Measurements from ENCODE around the gene KBTBD6.
"Not testable (repeated sequence)": the region's sequence is repeated elsewhere in the genome, so short reads cannot be mapped to it uniquely, and the experiment has no call there.

The KBTBD6 gene, protein sequence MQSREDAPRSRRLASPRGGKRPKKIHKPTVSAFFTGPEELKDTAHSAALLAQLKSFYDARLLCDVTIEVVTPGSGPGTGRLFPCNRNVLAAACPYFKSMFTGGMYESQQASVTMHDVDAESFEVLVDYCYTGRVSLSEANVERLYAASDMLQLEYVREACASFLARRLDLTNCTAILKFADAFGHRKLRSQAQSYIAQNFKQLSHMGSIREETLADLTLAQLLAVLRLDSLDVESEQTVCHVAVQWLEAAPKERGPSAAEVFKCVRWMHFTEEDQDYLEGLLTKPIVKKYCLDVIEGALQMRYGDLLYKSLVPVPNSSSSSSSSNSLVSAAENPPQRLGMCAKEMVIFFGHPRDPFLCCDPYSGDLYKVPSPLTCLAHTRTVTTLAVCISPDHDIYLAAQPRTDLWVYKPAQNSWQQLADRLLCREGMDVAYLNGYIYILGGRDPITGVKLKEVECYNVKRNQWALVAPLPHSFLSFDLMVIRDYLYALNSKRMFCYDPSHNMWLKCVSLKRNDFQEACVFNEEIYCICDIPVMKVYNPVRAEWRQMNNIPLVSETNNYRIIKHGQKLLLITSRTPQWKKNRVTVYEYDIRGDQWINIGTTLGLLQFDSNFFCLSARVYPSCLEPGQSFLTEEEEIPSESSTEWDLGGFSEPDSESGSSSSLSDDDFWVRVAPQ

DNA sequence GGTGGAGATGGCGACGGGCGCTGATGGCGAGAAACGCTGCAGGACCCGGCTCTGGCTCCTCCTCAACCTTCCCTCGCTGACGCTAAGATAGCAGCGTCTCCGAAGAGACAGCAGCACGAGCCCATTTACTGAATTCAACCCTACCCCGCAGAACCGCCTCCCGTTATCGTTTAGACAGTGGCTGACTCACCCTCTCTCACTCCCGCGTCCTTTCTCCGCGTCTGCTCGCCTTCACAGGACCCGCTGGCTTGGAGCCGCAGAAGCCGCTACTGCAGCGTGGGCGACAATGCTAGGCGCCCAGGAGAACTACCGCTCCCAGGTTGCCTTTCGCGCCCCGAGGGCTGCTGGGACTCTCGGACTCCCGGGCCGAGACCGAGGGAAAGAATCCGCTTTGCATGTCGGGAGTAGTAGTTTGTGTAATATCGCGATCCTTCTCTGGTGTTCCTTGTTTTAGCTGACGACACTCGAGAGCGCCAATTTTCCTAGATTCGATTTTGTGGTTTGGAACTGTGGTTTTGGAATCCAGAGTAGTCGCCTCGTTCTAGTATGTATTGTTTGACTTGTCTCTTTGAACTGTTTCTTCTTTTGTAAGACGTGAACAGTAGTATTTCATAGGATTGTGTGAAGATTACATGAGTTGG lies at the start of gene KBTBD6:
KBTBD6 (minus strand) TSS at position 291 of the 641 bp plus-strand sequence. CDS start 291 bp downstream, outside the sequence.
- peak; percentile 96 for DNase-seq (ENCODE audit: low spot score)

GRCh38 chr13:41182231-41182630 lies 49.6 kb upstream of the KBTBD6 start:
- DNase-seq (ENCODE audit: low spot score) = no peak

DNA sequence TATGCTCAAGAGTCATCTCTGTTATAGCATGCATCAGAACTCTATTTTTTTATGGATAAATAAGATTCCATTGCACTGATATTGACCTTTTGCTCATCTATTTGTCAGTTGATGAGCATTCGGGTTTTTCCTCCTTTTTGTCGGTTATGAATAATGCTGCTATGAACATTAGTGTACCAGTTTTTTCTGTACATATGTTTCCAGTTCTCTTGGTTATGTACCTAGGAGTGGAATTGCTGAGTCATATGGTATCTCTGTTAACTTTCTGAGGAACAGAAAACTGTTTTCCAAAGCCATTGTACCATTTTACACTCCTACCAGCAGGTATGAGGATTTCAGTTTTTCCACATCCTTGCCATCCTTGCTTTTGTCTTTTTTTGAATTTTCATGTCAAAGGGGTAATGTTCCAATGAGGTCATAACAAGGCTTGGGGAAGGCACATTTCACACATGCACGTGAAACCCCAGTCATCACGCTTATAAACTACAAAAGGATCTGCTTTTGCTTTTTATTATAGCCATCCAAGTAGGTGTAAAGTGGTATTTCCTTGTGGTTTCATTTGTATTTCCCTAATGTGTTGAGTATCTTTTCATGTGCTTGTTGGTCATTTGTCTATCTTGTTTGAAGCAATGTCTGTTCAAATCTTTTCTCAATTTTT lies 47.1 kb upstream of the KBTBD6 start:
- DNase-seq (ENCODE audit: low spot score) = no peak

- DNase-seq (ENCODE audit: low spot score) = no peak
These were observed 45.4 kb upstream of the KBTBD6 start for GRCh38 chr13:41178040-41178439.

DNA sequence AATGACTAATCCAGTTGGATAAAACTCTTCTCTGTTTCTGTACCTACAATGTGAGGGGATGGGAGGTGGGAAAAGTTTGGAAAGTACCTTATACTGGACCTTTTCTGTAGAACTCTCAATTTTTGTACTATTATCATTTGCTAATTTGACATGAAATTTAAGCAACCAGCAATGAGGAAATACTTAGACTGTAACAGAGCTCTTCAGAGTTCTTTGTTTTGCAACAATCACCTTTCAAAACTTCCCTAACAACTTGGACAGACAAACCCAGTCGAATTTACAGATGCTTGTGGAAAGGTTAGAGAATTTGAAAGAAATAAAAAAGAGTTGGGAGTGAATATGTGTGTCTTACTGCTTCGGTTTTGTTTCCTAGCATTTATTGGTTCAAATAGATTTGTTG lies 45.0 kb upstream of the KBTBD6 start:
- DNase-seq (ENCODE audit: low spot score) = no peak

- DNase-seq (ENCODE audit: low spot score) = not testable (repeated sequence)
These were observed 43.0 kb upstream of the KBTBD6 start for GRCh38 chr13:41175576-41175975.

GRCh38 chr13:41162151-41162550 lies 29.5 kb upstream of the KBTBD6 start:
- DNase-seq (ENCODE audit: low spot score) = no peak

GRCh38 chr13:41159174-41159573 lies 26.6 kb upstream of the KBTBD6 start:
- DNase-seq (ENCODE audit: low spot score) = no peak

GRCh38 chr13:41157048-41157717 lies 24.6 kb upstream of the KBTBD6 start:
- DNase-seq (ENCODE audit: low spot score) = no peak

GRCh38 chr13:41156620-41157019 lies 24.0 kb upstream of the KBTBD6 start:
- no peak for DNase-seq (ENCODE audit: low spot score)

- no peak for DNase-seq (ENCODE audit: low spot score)
These were observed 21.4 kb upstream of the KBTBD6 start for GRCh38 chr13:41154042-41154441.

DNA sequence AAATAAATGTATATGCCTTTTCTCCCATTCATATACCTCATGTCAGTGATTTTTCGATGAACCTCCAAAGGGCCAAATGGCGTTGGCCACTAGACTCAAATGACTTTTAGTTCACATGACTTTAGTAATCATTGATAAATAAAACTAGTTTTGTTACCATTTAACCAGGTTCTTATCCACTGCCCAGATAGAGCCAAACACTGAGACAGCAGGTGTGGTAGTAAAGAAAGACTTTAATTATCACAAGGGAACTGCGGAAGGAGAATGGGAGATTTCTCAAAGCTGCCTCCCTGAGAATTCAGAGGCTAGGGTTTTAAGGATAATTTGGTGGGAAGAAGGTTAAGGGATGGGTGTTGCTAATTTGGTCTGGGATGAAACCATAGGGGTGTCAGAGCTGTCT lies 19.4 kb upstream of the KBTBD6 start:
- no peak for DNase-seq (ENCODE audit: low spot score)

DNA sequence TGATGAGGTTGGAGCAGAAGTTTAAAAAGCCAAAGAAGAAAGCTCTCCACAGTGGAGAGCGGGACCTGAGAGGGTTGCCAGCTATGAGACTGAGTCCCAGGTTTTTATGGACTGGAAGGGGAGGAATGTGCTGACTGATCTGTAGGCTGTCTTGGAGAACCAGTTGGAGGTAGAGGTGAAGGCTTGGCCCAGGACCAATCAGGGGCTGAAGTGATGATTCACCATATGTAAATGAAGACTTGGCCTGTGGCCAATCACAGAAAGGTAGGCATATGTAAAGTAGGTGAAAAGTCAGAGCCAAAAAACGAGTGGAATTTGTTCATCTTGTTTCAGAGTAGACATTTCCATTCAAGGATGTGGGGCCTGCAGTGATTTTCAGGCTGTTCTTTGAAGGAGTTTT lies 17.5 kb upstream of the KBTBD6 start:
- DNase-seq (ENCODE audit: low spot score) = no peak

DNA sequence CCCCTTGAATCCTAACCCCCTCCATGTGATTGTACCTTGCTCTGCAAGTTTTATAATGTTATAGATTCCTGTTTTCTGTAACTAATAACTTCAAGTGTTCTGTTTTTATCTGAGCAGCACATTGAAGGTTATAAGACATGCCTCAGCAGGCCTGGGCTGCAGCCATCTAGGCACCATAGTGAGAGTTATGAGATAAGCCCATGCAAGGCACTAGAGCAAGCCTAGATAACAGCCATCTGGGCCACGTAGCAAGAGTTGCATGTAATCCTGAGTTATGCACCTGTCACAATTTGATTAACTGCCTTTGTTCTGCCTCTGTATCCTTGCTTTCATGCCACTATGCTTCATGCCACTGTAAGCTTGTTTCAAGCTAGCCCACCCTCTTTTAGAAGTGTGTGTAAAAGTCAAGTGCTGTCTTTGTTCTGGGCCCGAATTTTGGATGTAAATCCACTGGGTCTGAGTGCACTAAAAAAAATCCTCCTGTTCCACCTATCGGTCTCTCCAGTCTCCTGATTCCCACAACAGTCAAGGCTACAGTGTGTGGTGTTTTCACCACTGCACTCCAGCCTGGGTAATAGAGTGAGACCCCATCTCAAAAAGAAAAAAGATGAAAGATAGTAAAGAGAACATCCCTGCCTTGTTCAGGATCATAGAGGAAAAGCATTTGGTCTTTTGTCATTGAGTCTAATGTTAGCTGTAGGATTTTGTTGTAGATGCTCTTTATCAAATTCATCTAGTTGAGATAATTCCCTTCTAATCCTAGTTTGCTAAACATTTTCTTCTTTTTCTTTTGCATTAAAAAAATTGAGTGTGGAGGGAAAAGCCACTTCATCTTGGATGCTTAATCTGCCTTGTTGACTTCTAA lies 16.0 kb upstream of the KBTBD6 start:
- DNase-seq (ENCODE audit: low spot score) = no peak

- no peak for DNase-seq (ENCODE audit: low spot score)
These were observed 12.7 kb upstream of the KBTBD6 start for GRCh38 chr13:41145136-41145908.

- no peak for DNase-seq (ENCODE audit: low spot score)
These were observed 12.0 kb upstream of the KBTBD6 start for GRCh38 chr13:41144576-41144975.

DNA sequence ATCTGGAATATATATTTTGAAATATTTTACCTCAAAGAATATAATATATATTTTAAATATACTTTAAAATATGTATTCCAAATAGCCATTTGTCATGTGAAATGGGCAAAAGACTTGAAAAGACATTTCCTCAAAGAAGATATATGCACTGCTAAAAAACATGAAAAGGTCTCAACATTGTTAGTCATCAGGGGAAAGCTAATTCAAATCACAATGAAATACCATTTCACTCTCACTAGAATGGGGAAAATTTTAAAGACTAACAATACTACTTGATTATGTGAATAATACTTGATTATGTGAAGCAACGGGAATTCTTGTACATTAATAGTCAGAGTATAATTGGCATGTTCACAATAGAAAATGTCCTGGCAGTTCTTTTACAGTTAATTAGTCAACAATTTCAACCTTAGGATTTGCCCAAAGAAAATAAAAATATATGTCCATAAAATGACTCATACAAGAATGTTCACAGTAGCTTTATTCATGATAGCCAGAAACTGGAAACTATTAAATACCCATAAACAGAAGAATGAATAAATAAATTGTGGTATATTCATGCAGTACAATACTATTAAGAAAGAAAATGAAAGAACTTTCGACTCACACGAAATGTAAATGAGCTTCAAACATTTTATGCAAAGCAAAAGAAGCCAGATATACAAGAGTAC lies 6.8 kb upstream of the KBTBD6 start:
- DNase-seq (ENCODE audit: low spot score) = no peak

- no peak for DNase-seq (ENCODE audit: low spot score)
These were observed 5.3 kb upstream of the KBTBD6 start for GRCh38 chr13:41137951-41138350.

- DNase-seq (ENCODE audit: low spot score) = no peak
These were observed 4.6 kb upstream of the KBTBD6 start for GRCh38 chr13:41137241-41137640.
